Calu3 (cell line): Measurements from ENCODE around the gene LMTK3. TPM values are rescaled to one million over a fixed set of nuclear protein-coding genes. Genes with fewer than 3 reads are reported as not detected.

Source experiments
- BruUV-seq: library from RNA; stranded (reverse); fragments of 400-500 nt; replicated peaks from 2 replicates; lab custom pipeline; 2021; lab: Mats Ljungman, UMichigan
- CTCF ChIA-PET: fragments of 300-600 bp; sonication (Branson Sonifier 250); formaldehyde crosslinking; loops from one replicate; lab custom pipeline; 2022; ENCODE audit warnings: antibody characterized with exemption; lab: Charles Lee
- DNase-seq: peaks from one replicate; pipeline ENCODE4 v3.0.0; 2022
- H3K27ac Mint-ChIP-seq: one replicate; pipeline ENCODE4 v1.8.0; 2022; ENCODE audit warnings: mixed read lengths; ENCODE audit not compliant: unreplicated experiment
- H3K27me3 Mint-ChIP-seq: one replicate; pipeline ENCODE4 v1.8.0; 2022; ENCODE audit warnings: mixed read lengths; ENCODE audit not compliant: unreplicated experiment
- H3K36me3 Mint-ChIP-seq: one replicate; pipeline ENCODE4 v1.8.0; 2022; ENCODE audit warnings: mild to moderate bottlenecking, moderate library complexity, mixed read lengths; ENCODE audit not compliant: insufficient read depth, unreplicated experiment
- H3K4me1 Mint-ChIP-seq: one replicate; pipeline ENCODE4 v1.8.0; 2022; ENCODE audit warnings: mild to moderate bottlenecking, low read depth, mixed read lengths; ENCODE audit not compliant: unreplicated experiment
- H3K4me3 Mint-ChIP-seq: one replicate; pipeline ENCODE4 v1.8.0; 2022; ENCODE audit warnings: mild to moderate bottlenecking, low read depth, moderate library complexity, mixed read lengths; ENCODE audit not compliant: unreplicated experiment
- H3K9me3 Mint-ChIP-seq: one replicate; pipeline ENCODE4 v1.8.0; 2022; ENCODE audit warnings: low read depth, mixed read lengths; ENCODE audit not compliant: unreplicated experiment
- intact Hi-C: fragments of 100-400 bp; cut with micrococcal nuclease; formaldehyde crosslinking; loops from one replicate; pipeline ENCODE4 v1.10.0; 2022; ENCODE audit not compliant: unreplicated experiment
- total RNA-seq: library from RNA; stranded (reverse); gene quantifications from 2 replicates; pipeline ENCODE4 v1.2.3, GENCODE V29; 2022
- TF ChIP-seq, protein P1 (sequence below): fragments of 200-600 bp; IDR thresholded peaks from one replicate; pipeline ENCODE4 v1.8.0; 2022; ENCODE audit warnings: antibody characterized with exemption; ENCODE audit not compliant: unreplicated experiment

The LMTK3 gene
- total RNA-seq, 1 experiment from 2014 or later = 1.0 TPM

DNA sequence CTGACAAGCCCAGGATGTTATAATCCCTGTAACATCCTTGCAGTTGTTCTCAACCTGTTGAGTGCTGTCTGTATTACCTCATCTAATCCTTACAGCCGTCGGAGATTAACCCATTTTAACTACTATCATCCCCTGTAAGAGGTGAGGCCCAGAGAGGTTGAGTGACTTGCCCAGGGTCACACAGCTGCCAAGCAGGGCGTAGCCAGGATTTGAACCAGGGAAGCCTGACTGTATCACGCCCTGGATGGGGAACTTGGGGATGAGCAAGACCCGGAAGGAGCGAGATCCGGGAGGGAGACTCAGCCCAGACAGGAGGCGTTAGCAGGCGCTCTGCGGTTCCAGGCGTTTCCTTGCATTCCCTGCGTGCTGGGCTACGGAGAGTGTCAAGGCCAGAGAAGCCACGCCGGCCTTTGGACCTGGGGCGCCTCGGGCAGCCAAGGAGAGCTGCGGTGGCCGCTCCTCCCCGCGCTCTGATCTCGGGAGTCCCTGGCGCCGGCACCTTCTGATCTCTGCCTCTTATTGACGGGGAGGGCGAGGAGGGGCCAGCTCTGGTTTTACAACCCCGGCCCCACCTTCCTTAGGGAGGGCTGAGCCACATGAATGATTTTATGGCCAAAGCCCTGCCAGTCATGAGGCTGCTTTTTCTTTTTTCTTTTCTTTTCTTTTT, 46.5 kb upstream of the LMTK3 start:
- BruUV-seq = no TSS peak
- H3K4me1 Mint-ChIP-seq = peaks cover 28% of the 10 kb centered on the region
- intact Hi-C loops = no loop called here
- CTCF ChIA-PET = interaction anchor here (0.5 to 0.9 kb wide), 3 partner anchors 26 to 230 kb away, joined by 3 to 6 read pairs (median 3); no protein-coding TSS in a partner anchor
- peaks cover 12% of the 10 kb centered on the region for H3K36me3 Mint-ChIP-seq
- TF ChIP-seq, protein P1, sequence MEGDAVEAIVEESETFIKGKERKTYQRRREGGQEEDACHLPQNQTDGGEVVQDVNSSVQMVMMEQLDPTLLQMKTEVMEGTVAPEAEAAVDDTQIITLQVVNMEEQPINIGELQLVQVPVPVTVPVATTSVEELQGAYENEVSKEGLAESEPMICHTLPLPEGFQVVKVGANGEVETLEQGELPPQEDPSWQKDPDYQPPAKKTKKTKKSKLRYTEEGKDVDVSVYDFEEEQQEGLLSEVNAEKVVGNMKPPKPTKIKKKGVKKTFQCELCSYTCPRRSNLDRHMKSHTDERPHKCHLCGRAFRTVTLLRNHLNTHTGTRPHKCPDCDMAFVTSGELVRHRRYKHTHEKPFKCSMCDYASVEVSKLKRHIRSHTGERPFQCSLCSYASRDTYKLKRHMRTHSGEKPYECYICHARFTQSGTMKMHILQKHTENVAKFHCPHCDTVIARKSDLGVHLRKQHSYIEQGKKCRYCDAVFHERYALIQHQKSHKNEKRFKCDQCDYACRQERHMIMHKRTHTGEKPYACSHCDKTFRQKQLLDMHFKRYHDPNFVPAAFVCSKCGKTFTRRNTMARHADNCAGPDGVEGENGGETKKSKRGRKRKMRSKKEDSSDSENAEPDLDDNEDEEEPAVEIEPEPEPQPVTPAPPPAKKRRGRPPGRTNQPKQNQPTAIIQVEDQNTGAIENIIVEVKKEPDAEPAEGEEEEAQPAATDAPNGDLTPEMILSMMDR = no peak
- no peaks in the 10 kb centered on the region for H3K9me3 Mint-ChIP-seq
- H3K27me3 Mint-ChIP-seq = no peaks in the 10 kb centered on the region
- no peak overlapping the region for H3K4me3 Mint-ChIP-seq
- no peak overlapping the region for H3K27ac Mint-ChIP-seq
- peak; percentile 57 for DNase-seq

DNA sequence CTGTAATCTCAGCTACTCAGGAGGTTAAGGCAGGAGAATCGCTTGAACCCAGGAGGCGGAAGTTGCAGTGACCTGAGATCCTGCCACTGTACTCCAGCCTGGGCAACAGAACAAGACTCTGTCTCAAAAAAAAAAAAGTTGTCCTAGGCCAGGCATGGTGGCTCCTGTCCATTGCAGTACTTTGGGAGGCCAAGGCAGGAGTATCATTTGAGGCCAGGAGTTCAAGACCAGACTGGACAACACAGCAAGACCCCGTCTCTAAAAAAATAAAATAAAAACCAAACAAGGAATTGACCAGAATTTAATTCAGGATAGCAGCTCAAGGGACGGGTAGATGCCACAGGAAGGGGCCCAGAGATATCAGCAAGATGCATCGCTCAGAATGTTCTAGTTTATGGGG, 45.2 kb upstream of the LMTK3 start:
- no peak for DNase-seq
- H3K9me3 Mint-ChIP-seq = no peaks in the 10 kb centered on the region
- no TSS peak for BruUV-seq
- H3K27ac Mint-ChIP-seq = no peak overlapping the region
- H3K4me1 Mint-ChIP-seq = peaks cover 29% of the 10 kb centered on the region
- peaks cover 12% of the 10 kb centered on the region for H3K36me3 Mint-ChIP-seq
- TF ChIP-seq, protein P1 = no peak
- intact Hi-C loops = no loop called here
- no peak overlapping the region for H3K4me3 Mint-ChIP-seq
- H3K27me3 Mint-ChIP-seq = peaks cover 3% of the 10 kb centered on the region
- CTCF ChIA-PET = interaction anchor here (1.0 kb wide), 1 partner anchor 51 kb away, joined by 3 read pairs; no protein-coding TSS in a partner anchor

DNA sequence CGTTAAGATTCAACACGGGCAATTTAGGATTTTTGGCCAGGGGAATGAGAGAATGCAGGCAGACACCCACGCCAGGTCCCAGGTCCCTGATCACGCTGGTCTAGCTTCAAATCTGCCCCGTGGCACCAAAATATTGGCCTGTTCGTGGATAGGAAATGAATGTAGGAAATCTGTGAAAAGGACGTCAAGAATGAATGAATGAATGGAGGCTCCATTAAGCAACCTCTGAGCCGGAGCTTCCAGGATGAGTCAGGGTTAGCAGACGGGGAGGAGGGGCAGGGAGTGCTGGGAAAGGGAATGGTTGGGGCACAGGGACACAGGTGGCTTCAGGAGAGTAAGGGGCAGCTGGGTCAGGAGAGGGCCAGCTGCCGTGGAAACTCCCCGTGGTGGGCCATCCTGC, 44.5 kb upstream of the LMTK3 start:
- H3K27ac Mint-ChIP-seq = peak overlapping the region; percentile 36
- no peaks in the 10 kb centered on the region for H3K9me3 Mint-ChIP-seq
- BruUV-seq = no TSS peak
- peak; percentile 62 for DNase-seq
- peaks cover 9% of the 10 kb centered on the region for H3K27me3 Mint-ChIP-seq
- CTCF ChIA-PET = interaction anchor here (0.6 to 1.0 kb wide), 3 partner anchors 50 to 103 kb away, joined by 3 to 8 read pairs (median 3); no protein-coding TSS in a partner anchor
- intact Hi-C loops = no loop called here
- TF ChIP-seq, protein P1 = no peak
- peaks cover 36% of the 10 kb centered on the region for H3K4me1 Mint-ChIP-seq
- H3K36me3 Mint-ChIP-seq = peaks cover 12% of the 10 kb centered on the region
- H3K4me3 Mint-ChIP-seq = no peak overlapping the region

DNA sequence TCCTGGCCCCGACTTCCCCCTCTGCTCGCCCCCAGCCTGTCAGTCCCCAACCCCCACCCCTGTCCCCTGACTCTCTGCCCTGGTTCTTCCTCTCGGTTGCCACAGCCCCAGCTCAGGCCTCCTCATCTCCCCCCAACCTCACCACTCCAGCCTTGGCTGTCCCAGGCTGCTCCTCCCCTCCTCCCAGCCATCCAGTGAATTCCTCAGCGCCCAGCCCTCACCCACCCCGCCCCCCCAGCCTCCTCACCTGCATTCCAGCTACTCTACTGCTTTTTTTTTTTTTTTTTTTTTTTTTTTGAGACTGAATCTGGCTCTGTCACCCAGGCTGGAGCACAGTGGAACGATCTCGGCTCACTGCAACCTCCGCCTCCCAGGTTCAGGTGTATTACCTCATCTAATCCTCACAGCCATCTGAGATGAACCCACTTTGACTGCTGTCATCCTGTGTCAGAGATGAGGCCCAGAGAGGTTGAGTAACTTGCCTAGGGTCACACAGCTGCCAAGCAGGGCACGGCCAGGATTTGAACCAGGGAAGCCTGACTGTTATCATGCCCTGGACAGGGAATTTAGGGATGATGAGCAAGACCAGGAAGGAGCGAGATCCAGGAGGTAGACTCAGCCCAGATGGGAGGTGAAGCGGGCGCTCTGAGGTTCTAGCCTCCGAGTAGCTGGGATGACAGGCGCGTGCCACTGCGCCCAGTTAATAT, 42.9 kb upstream of the LMTK3 start:
- Mint-ChIP-seq H3K4me3 (no peak overlapping the region), H3K27me3 (peaks cover 14% of the 10 kb centered on the region), H3K27ac (no peak overlapping the region), H3K9me3 (no peaks in the 10 kb centered on the region), H3K4me1 (peaks cover 38% of the 10 kb centered on the region), H3K36me3 (peaks cover 12% of the 10 kb centered on the region)
- TF ChIP-seq, protein P1 = no peak
- BruUV-seq = no TSS peak
- DNase-seq = no peak
- intact Hi-C loops = no loop called here
- CTCF ChIA-PET = interaction anchor here (0.7 to 0.9 kb wide), 2 partner anchors 49 to 297 kb away, joined by 3 to 4 read pairs; no protein-coding TSS in a partner anchor
